SK-N-MC (cell line): ENCODE data around the gene ACTC1.

Source experiments
- EZH2 ChIP-seq: fragments of 200-600 bp; sonication (generic); IDR thresholded peaks from one replicate; pipeline ENCODE4 v1.6.1; 2017; ENCODE audit warnings: antibody characterized with exemption
- FOXP2 ChIP-seq: optimal IDR thresholded peaks from 2 replicates; pipeline ENCODE3; 2011; ENCODE audit warnings: mild to moderate bottlenecking, moderate library complexity; ENCODE audit not compliant: insufficient read depth; ENCODE audit errors: extremely low read length, control extremely low read depth
- POLR2AphosphoS5 ChIP-seq: IDR thresholded peaks from 2 replicates; pipeline ENCODE4 v1.6.1; 2012; ENCODE audit warnings: mild to moderate bottlenecking, low read depth, low read length, borderline replicate concordance

GRCh38 chr15:34790121-34790520 is 5.2 kb downstream of the ACTC1 start:
- TF ChIP-seq EZH2 (no peak), POLR2AphosphoS5 (no peak), FOXP2 (no peak)
